IPS DF 19.7 (cell line): ENCODE results near the gene KCNIP4.
"Not testable (repeated sequence)": the region's sequence is repeated elsewhere in the genome, so short reads cannot be mapped to it uniquely, and the experiment has no call there.

Experiments used
- DNase-seq: peaks from one replicate; pipeline ENCODE4 v3.0.0-alpha.2; 2013; ENCODE audit warnings: low read depth, low spot score

Gene KCNIP4

DNA sequence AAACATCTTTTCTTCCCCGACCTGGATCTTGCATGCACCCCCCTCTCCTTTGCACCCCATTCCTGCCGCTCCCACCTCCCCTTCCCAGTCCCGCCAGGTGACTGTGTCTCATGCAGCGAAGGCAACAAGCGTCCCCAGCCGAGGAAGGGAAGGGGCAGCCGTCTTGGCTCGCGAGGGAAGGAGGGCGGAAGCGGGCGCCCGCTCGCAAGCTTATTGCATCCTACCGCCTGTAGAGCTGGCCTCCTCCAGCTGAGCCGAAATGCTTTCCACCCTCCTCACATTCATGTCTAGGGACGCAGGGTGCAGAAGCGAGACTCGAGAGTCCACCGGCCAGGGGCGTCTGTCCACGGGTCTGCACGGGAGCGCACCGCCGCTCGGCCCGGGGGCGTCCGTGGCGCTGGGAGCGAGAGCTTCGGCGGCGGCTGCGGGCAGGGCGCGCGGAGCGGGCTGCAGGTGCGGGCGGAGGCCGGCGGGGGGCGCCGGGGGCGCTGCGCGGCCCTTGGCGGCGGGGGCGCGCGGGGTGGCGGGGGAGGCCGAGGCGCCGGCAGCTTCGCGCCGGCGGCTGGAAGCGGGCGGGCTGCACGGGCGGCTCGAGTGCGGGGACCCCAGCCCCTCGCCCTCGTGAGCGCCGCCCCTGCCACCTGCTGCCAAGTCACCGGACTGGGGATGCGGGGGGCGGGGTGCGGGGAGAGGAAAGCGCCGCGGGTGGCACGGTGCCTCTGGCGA is at the start of gene KCNIP4:
Gene KCNIP4, minus strand, starts transcription at position 426 of the 726 bp plus-strand sequence.
- DNase-seq = no peak

DNA sequence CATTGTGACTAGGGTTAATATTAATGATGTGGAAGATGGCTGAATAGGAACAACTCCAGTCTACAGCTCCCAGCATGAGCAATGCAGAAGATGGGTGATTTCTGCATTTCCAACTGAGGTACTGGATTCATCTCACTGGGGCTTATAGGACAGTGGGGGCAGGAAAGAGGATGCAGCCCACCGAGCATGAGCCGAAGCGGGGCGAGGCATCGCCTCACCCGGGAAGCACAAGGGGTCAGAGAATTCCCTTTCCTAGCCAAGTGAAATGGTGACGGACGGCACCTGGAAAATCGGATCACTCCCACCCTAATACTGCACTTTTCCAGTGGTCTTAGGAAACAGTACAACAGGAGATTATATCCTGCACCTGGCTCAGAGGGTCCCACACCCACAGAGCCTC is 48.0 kb upstream of the KCNIP4 start:
- not testable (repeated sequence) for DNase-seq

DNA sequence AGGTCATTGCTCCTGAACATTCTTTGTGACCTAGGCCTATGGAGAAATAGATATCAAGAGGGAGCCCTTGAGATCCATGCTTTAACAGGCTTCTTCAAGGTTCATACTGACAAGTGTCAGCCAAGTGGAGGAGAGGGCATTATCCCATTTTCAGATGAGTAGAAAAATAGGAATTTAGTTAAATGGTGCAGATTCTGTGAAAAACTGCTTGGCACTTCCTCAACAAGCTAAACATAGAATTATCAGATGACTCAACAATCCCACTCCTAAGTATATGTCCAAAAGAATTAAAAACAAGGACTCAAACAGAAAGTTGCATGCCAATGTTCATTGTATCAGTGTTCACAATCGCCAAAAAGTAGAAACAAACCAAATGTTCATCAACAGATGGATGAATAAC is 43.8 kb upstream of the KCNIP4 start:
- no peak for DNase-seq

- DNase-seq = no peak
Measured at GRCh38 chr4:21991562-21991961, 43.0 kb upstream of the KCNIP4 start.

DNA sequence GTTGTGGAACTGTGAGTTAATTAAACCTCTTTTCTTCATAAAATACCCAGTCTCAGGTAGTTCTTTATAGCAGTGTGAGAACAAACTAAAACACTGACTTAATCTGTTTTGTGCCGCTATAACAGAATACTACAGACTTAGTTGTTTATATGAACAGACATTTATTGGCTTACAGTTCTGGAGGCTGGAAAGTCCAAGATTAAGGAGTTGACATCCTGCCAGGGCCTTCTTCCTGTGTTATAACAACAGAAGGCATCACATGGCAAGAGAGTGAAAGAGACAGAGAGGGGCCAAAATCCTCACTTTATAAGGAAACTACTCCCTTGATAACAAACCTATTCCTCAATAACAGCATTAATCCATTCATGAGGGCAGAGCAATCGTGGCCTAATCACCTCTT is 42.5 kb upstream of the KCNIP4 start:
- no peak for DNase-seq

DNA sequence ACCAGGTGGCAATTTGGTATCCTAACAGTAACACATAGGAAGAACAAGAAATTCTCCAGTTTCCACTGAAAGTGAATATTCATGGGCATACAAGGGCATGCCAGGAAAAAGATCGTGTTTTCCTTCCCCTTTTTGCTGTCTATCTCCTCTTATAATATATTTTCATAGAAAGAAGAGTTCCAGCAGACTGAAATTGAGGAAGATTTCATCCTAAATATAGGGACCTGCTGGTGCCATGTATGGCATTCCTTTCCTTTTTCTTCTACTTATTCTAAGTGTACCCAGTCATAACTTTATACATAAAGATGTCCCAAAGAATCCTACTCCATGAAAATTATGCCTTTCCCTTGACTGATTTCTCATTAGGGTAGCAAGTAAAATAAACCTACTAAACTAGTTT is 40.8 kb upstream of the KCNIP4 start:
- no peak for DNase-seq

DNA sequence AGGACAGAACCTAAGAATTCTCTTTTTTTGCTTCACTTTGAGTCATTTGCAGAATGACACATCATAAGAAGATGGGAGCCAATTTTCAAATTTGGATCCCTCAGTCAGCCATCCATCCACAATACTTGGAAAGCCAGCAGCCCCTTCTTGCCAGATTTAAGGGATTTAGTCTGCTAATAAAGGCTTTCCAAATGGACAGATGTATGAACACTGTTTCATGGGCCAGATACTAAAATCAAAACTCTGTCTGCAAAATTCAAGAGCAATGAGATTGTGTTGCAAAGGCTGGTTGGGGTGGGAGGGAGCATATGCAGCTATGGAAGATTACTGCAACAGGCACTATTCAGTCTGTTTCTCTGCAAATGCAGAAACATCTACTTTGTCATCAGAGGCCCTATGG is 37.7 kb upstream of the KCNIP4 start:
- DNase-seq = no peak

DNA sequence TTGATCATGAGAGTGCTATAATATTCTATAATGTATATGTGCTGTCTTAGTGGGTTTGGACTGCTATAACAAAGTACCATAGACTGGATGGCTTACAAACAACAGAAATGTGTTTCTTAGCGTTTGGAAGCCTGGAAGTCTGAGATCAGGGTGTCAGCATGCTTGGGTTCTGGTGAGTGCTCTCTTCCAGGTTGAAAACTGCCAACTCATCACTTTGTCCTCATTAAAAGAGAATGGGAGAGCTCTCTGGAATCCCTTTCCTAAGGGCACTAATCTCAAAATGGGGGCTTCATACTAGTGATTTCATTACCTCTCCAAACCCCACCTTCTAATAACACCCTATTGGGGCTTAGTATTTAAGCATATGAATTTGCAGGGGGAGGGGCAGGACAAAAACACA is 33.5 kb upstream of the KCNIP4 start:
- DNase-seq = no peak

DNA sequence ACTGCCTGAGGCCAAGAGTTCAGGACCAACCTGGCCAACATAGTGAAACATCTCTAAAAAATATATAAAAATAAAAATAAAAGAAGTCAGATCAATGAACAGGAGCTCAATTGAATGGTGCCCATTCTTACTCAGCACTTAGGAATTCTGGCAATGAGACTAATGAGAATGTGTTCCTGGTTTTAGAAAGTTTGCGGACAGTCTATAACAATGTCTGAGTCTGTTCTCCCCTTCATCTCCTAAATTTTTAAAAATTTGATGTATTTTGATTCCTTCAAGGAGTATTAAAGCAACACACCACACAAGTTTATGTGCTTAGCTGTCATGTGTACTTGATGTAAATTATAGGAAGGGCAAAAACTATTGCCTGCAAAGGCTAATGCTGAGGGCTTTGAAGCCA is 30.6 kb upstream of the KCNIP4 start:
- no peak for DNase-seq

DNA sequence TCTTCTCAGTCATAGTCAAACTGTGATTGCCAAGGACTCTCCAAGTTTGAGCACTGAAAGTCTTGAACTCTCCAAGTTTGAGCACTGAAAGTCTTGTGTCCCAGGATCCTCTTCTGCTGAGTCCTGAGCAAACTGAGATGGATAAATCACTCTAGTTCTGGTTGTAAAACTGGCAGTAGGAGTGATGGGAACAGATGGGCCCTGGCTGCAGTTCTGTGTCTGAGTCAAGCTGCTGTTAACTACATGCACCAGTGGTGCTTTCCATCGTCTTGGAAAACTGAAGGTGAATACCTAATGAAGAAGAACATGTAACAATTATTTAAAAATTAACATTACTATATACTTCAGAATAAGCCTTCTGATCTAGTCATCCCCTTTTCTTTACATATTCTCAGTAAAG is 27.6 kb upstream of the KCNIP4 start:
- no peak for DNase-seq

- no peak for DNase-seq
Measured at GRCh38 chr4:21973850-21974249, 25.3 kb upstream of the KCNIP4 start.

DNA sequence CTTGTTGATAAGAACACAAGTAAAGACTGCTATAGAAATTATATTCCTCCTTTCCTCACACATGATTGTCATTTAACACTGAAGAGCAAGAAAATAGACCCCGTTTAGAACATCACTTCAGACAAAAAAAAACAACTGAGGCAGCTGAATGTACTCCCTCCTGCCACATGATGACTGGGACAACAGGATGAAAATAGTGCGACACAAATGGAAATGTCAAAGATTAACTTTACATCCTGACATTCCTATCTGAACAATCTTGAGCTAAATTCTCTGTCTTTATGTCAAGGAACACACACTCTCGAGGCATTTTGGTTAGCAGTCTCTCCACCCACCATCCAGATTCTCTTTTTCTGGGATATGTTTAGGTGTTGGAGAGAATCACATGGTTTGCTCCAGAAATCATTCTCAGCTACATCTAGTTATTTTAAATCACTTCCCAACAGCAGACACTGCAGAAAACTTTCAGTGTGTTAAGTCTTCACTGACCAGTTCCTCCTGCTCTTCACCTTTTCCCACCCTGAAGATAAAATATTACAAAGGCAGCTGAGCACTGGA is 16.3 kb upstream of the KCNIP4 start:
- no peak for DNase-seq

- no peak for DNase-seq
Measured at GRCh38 chr4:21962691-21963090, 14.1 kb upstream of the KCNIP4 start.

DNA sequence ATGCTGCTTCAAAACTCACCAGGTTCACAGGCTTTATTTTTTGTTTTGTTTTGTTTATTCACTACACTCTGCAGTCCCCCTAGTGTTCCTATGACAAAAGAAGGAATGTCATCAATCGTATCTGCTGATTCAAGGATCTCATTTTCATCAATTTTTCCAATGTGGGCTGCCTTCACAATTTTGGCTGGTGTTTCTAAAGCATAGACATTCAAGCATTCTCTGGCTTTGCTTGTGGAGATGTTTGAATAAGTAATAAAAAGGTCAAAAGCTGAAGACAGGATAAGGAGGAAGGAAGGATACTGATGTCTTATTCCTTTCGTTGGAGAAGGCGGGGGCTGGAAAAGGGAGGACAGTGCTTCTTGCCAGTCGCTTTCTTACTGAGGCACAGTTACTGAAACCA is 12.2 kb upstream of the KCNIP4 start:
- DNase-seq = no peak

DNA sequence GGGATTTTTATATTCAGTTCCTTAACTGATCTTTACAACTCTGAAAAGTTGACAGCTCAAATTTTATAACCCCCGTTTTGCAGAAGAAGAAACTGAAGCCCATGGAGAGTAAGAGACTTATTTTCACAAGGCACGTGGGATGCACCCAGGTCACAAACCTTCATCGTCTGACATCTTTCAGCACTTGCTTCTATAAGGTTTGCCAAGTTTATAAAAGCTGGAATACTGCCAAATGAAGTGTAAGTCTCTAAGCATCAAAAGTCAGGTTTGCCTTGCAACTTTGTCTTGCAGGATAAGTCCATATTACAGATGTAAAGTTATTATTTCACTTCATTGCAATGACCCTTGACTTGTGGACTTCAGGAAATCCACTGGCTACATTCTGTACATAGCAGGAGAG is 6.3 kb upstream of the KCNIP4 start:
- DNase-seq = no peak

GRCh38 chr4:21953653-21954052 is 5.1 kb upstream of the KCNIP4 start:
- DNase-seq = no peak

GRCh38 chr4:21952549-21952948 is 4.0 kb upstream of the KCNIP4 start:
- DNase-seq = no peak

GRCh38 chr4:21949073-21949457 is 493 bp upstream of the KCNIP4 start:
- no peak for DNase-seq

GRCh38 chr4:21947791-21948346 is 703 bp downstream of the KCNIP4 start:
- no peak for DNase-seq

- no peak for DNase-seq
Measured at GRCh38 chr4:21946858-21947257, 1.7 kb downstream of the KCNIP4 start.

- DNase-seq = peak; percentile 17
Measured at GRCh38 chr4:21921526-21922180, 26.9 kb downstream of the KCNIP4 start.

DNA sequence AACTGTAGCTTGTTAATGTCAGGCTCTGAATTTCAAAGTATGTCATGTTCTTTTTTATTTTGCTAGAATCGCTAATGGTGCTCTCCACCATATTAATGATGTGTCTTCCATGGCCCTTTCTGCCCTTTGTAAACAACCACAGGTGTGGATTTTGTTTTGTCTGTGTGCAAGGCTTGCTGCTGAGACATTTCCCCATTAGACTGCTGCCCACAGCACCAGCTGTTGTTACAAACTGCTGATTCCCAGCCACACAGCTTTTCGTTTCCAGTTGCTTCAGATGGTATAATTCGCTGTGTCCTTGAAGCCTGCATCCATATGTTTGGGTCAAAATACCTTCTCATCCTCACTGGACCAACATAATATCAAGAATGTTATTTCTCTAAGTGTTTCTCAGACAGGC is 32.8 kb downstream of the KCNIP4 start:
- no peak for DNase-seq

DNA sequence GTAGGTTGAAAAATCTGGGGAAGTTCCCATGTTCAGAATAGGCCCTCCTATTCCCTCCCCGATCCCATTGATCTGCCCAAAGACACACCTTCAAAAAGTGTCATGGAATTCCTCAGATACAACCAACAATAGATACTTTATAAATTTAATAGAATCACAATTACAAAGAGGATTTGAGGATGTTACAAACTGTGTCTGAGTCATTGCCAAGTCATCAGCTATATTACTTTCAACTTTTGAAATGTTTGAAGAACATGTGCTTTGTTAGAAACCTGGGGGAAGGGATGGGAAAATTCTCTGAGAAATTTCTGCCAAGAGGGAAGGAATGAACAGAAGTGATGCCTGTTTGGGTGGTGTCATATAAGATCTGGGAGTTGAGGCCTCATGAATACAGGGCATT is 46.7 kb downstream of the KCNIP4 start:
- DNase-seq = no peak
